PC-3 (cell line): ENCODE results near the gene OR3A2.

Experiments used
- EZH2 ChIP-seq: fragments of 300-600 bp; sonication (generic); IDR thresholded peaks from one replicate; pipeline ENCODE4 v1.6.1; 2017; ENCODE audit warnings: antibody characterized with exemption, mild to moderate bottlenecking, low read length; ENCODE audit not compliant: unreplicated experiment
- EZH2phosphoT487 ChIP-seq: fragments of 300-600 bp; sonication (generic); IDR thresholded peaks from 2 replicates; pipeline ENCODE4 v1.6.1; 2018; ENCODE audit warnings: mild to moderate bottlenecking, antibody characterized with exemption, low read length, borderline replicate concordance
- TF ChIP-seq, protein P1 (sequence below): fragments of 300-600 bp; sonication (generic); conservative IDR thresholded peaks from 2 replicates; pipeline ENCODE4 v1.5.1; 2017; ENCODE audit warnings: antibody characterized with exemption, low read depth, mild to moderate bottlenecking, low read length

DNA sequence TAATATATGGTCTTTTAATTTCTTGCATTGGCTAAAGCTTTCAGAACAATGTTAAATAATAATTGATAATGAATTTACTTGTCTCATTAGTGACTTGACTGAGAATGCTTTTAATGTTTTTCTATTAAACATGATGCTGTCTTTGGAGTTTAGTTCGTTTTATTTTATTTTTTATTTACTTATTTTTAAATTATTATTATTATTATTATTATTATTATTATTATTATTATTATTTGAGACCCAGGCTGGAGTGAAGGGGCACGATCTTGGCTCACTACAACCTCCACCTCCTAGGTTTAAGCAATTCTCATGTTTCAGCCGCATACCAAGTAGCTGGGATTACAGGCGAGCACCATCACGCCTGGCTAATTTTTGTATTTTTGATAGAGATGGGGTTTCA lies 29.5 kb upstream of the OR3A2 start:
- TF ChIP-seq, protein P1, sequence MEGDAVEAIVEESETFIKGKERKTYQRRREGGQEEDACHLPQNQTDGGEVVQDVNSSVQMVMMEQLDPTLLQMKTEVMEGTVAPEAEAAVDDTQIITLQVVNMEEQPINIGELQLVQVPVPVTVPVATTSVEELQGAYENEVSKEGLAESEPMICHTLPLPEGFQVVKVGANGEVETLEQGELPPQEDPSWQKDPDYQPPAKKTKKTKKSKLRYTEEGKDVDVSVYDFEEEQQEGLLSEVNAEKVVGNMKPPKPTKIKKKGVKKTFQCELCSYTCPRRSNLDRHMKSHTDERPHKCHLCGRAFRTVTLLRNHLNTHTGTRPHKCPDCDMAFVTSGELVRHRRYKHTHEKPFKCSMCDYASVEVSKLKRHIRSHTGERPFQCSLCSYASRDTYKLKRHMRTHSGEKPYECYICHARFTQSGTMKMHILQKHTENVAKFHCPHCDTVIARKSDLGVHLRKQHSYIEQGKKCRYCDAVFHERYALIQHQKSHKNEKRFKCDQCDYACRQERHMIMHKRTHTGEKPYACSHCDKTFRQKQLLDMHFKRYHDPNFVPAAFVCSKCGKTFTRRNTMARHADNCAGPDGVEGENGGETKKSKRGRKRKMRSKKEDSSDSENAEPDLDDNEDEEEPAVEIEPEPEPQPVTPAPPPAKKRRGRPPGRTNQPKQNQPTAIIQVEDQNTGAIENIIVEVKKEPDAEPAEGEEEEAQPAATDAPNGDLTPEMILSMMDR = no peak
- TF ChIP-seq EZH2 = no peak
- no peak for TF ChIP-seq EZH2phosphoT487
